Esophagus muscularis mucosa (tissue), 4 donors: ENCODE measurements around the gene HSPB2. TPM values are rescaled to one million over a fixed set of nuclear protein-coding genes. Genes with fewer than 3 reads are reported as not detected.

Experiments used
- DNase-seq: peaks from one replicate; pipeline ENCODE4 v3.0.0-alpha.2; 2017; ENCODE audit errors: extremely low spot score
- H3K27ac ChIP-seq, 4 donors: fragments of 200-600 bp; sonication (generic); replicated peaks in 1 of 4; 1 replicate in 3 of 4; 2 replicates in 1 of 4; pipeline ENCODE4 v1.5.1; 2016 to 2019; ENCODE audit warnings: mild to moderate bottlenecking in 1 of 4
- H3K27me3 ChIP-seq, 4 donors: fragments of 200-600 bp; sonication (generic); one replicate each; pipeline versions ENCODE4 v1.5.1 to v1.6.0; 2016 to 2019
- H3K36me3 ChIP-seq, 4 donors: fragments of 200-600 bp; sonication (generic); one replicate each; pipeline ENCODE4 v1.5.1; 2016 to 2019
- H3K4me1 ChIP-seq, 4 donors: fragments of 200-600 bp; sonication (generic); one replicate each; pipeline ENCODE4 v1.5.1; 2016 to 2019
- H3K4me3 ChIP-seq, 4 donors: fragments of 200-600 bp; sonication (generic); 1 replicate in 2 of 4; 2 replicates in 2 of 4; pipeline ENCODE4 v1.5.1; 2016 to 2019; ENCODE audit warnings: mild to moderate bottlenecking in 4 of 4, moderate library complexity in 1 of 4
- H3K9me3 ChIP-seq, 4 donors: fragments of 200-600 bp; sonication (generic); 1 replicate in 3 of 4; 2 replicates in 1 of 4; pipeline ENCODE4 v1.5.1; 2016 to 2019
- CTCF ChIP-seq, 3 experiments: fragments of 200-600 bp in 2 of 3; fragments of 450-650 bp in 1 of 3; sonication (generic) in 2 of 3; IDR thresholded peaks; one replicate each; pipeline ENCODE4 v1.5.1; 2017 to 2019; ENCODE audit warnings: antibody characterized with exemption in 3 of 3, mild to moderate bottlenecking in 2 of 3, moderate library complexity in 1 of 3
- EP300 ChIP-seq: sonication (generic); formaldehyde crosslinking; IDR thresholded peaks from one replicate; pipeline ENCODE4 v1.6.1; 2017; ENCODE audit warnings: antibody characterized with exemption
- POLR2A ChIP-seq: fragments of 450-650 bp; IDR thresholded peaks from one replicate; pipeline ENCODE4 v1.6.1; 2017; ENCODE audit warnings: antibody characterized with exemption, moderate library complexity, mild to moderate bottlenecking, low read depth
- POLR2AphosphoS5 ChIP-seq, 2 donors: sonication (generic); formaldehyde crosslinking; IDR thresholded peaks; one replicate each; pipeline ENCODE4 v1.6.1; 2017; ENCODE audit warnings: antibody characterized with exemption in 2 of 2
- WGBS: methylation state at CpG from one replicate; pipeline ENCODE4 v1.1.5; 2018; 5-methylcytosine and 5-hydroxymethylcytosine counted together
- intact Hi-C: fragments of 100-400 bp; cut with DNase I; formaldehyde crosslinking; loops from one replicate; pipeline ENCODE4 v1.15.1; 2023
- total RNA-seq, 4 donors: library from RNA; depleted of rRNA; stranded (reverse); fragments of >200 nt; gene quantifications; one replicate each; pipeline versions ENCODE4 v1.1.0 to v1.2.1, GENCODE V29; 2016

HSPB2 gene
- total RNA-seq, result 1 to 10 TPM; 1.2 to 4.0 (median 2.4) TPM

GRCh38 chr11:111912535-111912934 lies at the start of gene HSPB2:
HSPB2 (plus strand) TSS chr11:111912734; CDS start chr11:111912830, 96 bp downstream.
- WGBS, result 3% methylated on average over 17 of the region's 26 CpGs
- intact Hi-C loops, result no loop called here
- Histone ChIP-seq H3K9me3 (no peaks in the 10 kb centered on the region), H3K4me3 (peak within 1 kb of the TSS; percentile 65 to 81 (median 73)), H3K36me3 (peaks cover 10 to 29% (median 20%) of the 10 kb centered on the region in 4 donors), H3K4me1 (peaks cover 7 to 47% (median 40%) of the 10 kb centered on the region in 4 donors), H3K27ac (peak within 1 kb of the TSS; percentile 97 to 99 (median 98)), H3K27me3 (peaks cover 0 to 7% (median 0%) of the 10 kb centered on the region in 4 donors)
- no peak for TF ChIP-seq POLR2AphosphoS5 (IDR thresholded peaks at IDR 0.05)
- no peak for TF ChIP-seq POLR2A
- no peak for TF ChIP-seq CTCF (IDR thresholded peaks at IDR 0.05)
- no peak for TF ChIP-seq EP300
- DNase-seq, result no peak

GRCh38 chr11:111870113-111870512 lies 42.4 kb upstream of the HSPB2 start:
- TF ChIP-seq CTCF (IDR thresholded peaks at IDR 0.05) (no peak), POLR2AphosphoS5 (IDR thresholded peaks at IDR 0.05) (no peak), POLR2A (no peak), EP300 (no peak)
- 79% methylated on average over 1 of the region's 1 CpG for whole genome bisulfite sequencing
- intact Hi-C loops, result loop anchor here (10.0 kb wide), 1 partner anchor 215 kb away; the partner anchor contains the start of genes SDHD and TIMM8B
- peak overlapping the region in 2 of 4 donors; percentile 96 to 98 for H3K4me3 ChIP-seq
- peaks cover 13 to 42% (median 35%) of the 10 kb centered on the region in 4 donors for H3K36me3 ChIP-seq
- DNase-seq, result no peak
- H3K9me3 ChIP-seq, result no peaks in the 10 kb centered on the region
- H3K4me1 ChIP-seq, result peaks cover 7 to 26% (median 22%) of the 10 kb centered on the region in 4 donors
- H3K27ac ChIP-seq, result no peak overlapping the region
- H3K27me3 ChIP-seq, result no peaks in the 10 kb centered on the region

- TF ChIP-seq POLR2AphosphoS5 (IDR thresholded peaks at IDR 0.05) (no peak), CTCF (IDR thresholded peaks at IDR 0.05) (no peak), EP300 (no peak), POLR2A (no peak)
- Histone ChIP-seq H3K4me3 (peak overlapping the region; percentile 86 to 98 (median 97)), H3K4me1 (peaks cover 7 to 26% (median 22%) of the 10 kb centered on the region in 4 donors), H3K36me3 (peaks cover 11 to 42% (median 31%) of the 10 kb centered on the region in 4 donors), H3K27me3 (no peaks in the 10 kb centered on the region), H3K27ac (peak overlapping the region; percentile 91 to 96 (median 92)), H3K9me3 (no peaks in the 10 kb centered on the region)
- no peak for DNase-seq
- intact Hi-C loops, result loop anchor here (10.0 kb wide), 1 partner anchor 214 kb away; the partner anchor contains the start of genes SDHD and TIMM8B
Measured at GRCh38 chr11:111870522-111870885, 42.0 kb upstream of the HSPB2 start.

- under 1% methylated on average over 22 of the region's 51 CpGs for WGBS
- Histone ChIP-seq H3K9me3 (no peaks in the 10 kb centered on the region), H3K4me1 (peaks cover 7 to 26% (median 22%) of the 10 kb centered on the region in 4 donors), H3K36me3 (peaks cover 11 to 43% (median 27%) of the 10 kb centered on the region in 4 donors), H3K27ac (peak within 1 kb of the TSS; percentile 91 to 96 (median 92)), H3K27me3 (no peaks in the 10 kb centered on the region), H3K4me3 (peak within 1 kb of the TSS; percentile 86 to 98 (median 97))
- intact Hi-C loops, result loop anchor here (10.0 kb wide), 1 partner anchor 214 kb away; the partner anchor contains the start of genes SDHD and TIMM8B
- peak in 2 of 3 experiments; percentile 36 to 40 for TF ChIP-seq CTCF (IDR thresholded peaks at IDR 0.05)
- peak; percentile 83 to 84 for TF ChIP-seq POLR2AphosphoS5 (IDR thresholded peaks at IDR 0.05)
- no peak for TF ChIP-seq EP300
- peak; percentile 93 for DNase-seq
Measured at GRCh38 chr11:111870886-111871692, 41.4 kb upstream of the HSPB2 start, which contains the start of gene ALG9. ALG9 (minus strand) TSS chr11:111871581; CDS start chr11:111871482, 99 bp downstream.
